IMR-90 (cell line): Measurements from ENCODE around the gene DYNC2H1. TPM values are rescaled to one million over a fixed set of nuclear protein-coding genes. Genes with fewer than 3 reads are reported as not detected.

ENCODE experiments used
- ATAC-seq: fragments of 200-7000 bp; cut with Tn5 transposase; 2 replicates; pipeline ENCODE4 v1.9.1; 2020; ENCODE audit warnings: low read depth, mild to moderate bottlenecking, moderate library complexity
- BruUV-seq: library from RNA; stranded (reverse); fragments of 400-500 nt; replicated peaks from 2 replicates; lab custom pipeline; 2021; lab: Mats Ljungman, UMichigan
- CTCF ChIA-PET: fragments of 300-600 bp; formaldehyde crosslinking; extraction: SDS; loops from one replicate; lab custom pipeline; 2021; ENCODE audit warnings: antibody characterized with exemption; lab: Yijun Ruan, JAX
- POLR2A ChIA-PET: fragments of 300-600 bp; sonication (Branson Sonifier 250); formaldehyde crosslinking; loops from one replicate; lab custom pipeline; 2022; ENCODE audit warnings: antibody characterized with exemption; ENCODE audit not compliant: unreplicated experiment; lab: Charles Lee
- DNase-seq: peaks from one replicate; pipeline ENCODE4 v3.0.0; 2013
- H2AFZ ChIP-seq: replicated peaks from 2 replicates; pipeline ENCODE3; 2013; ENCODE audit warnings: low read length, mild to moderate bottlenecking; ENCODE audit not compliant: poor library complexity
- H2AK5ac ChIP-seq: 2 replicates; pipeline ENCODE4 v1.6.1; 2013; ENCODE audit warnings: low read depth, low read length, inconsistent platforms
- H2AK9ac ChIP-seq: replicated peaks from 2 replicates; pipeline ENCODE3; 2013; ENCODE audit warnings: mild to moderate bottlenecking, low read depth, low read length, moderate library complexity; ENCODE audit not compliant: poor library complexity
- H2BK120ac ChIP-seq: 2 replicates; pipeline ENCODE4 v1.6.1; 2013; ENCODE audit warnings: low read depth, low read length, inconsistent platforms
- H2BK15ac ChIP-seq: 3 replicates; pipeline ENCODE4 v1.6.1; 2013; ENCODE audit warnings: low read depth, low read length, inconsistent platforms
- H2BK20ac ChIP-seq: 2 replicates; pipeline ENCODE4 v1.6.1; 2013; ENCODE audit warnings: low read depth, mild to moderate bottlenecking, inconsistent platforms, low read length, moderate library complexity
- H2BK5ac ChIP-seq: 2 replicates; pipeline ENCODE4 v1.6.1; 2013; ENCODE audit warnings: mild to moderate bottlenecking, low read depth, low read length, inconsistent platforms; ENCODE audit not compliant: poor library complexity, severe bottlenecking
- H3K14ac ChIP-seq: replicated peaks from 2 replicates; pipeline ENCODE4 v1.6.1; 2013; ENCODE audit warnings: low read depth, low read length, inconsistent platforms
- H3K18ac ChIP-seq: 2 replicates; pipeline ENCODE4 v1.6.1; 2013; ENCODE audit warnings: low read depth, low read length, control low read depth
- H3K23ac ChIP-seq: 2 replicates; pipeline ENCODE4 v1.6.1; 2013; ENCODE audit warnings: low read depth, low read length, inconsistent platforms
- H3K27ac ChIP-seq: 2 replicates; pipeline ENCODE4 v1.5.1; 2013; ENCODE audit warnings: mild to moderate bottlenecking, control low read depth, low read length; ENCODE audit not compliant: insufficient read depth
- H3K27me3 ChIP-seq: 2 replicates; pipeline ENCODE4 v1.6.1; 2013; ENCODE audit warnings: low read length; ENCODE audit not compliant: control insufficient read depth, insufficient read depth
- H3K36me3 ChIP-seq: 2 replicates; pipeline ENCODE4 v1.6.1; 2013; ENCODE audit warnings: low read length, mixed read lengths; ENCODE audit not compliant: control insufficient read depth, insufficient read depth
- H3K4ac ChIP-seq: 2 replicates; pipeline ENCODE4 v1.6.1; 2013; ENCODE audit warnings: low read depth, low read length, inconsistent platforms
- H3K4me1 ChIP-seq: 2 replicates; pipeline ENCODE4 v1.6.1; 2013; ENCODE audit warnings: low read length, mixed read lengths; ENCODE audit not compliant: control insufficient read depth, insufficient read depth
- H3K4me2 ChIP-seq: 2 replicates; pipeline ENCODE4 v1.6.1; 2013; ENCODE audit warnings: low read depth, mild to moderate bottlenecking, control low read depth, low read length, moderate library complexity
- H3K4me3 ChIP-seq: 2 replicates; pipeline ENCODE4 v1.5.1; 2013; ENCODE audit warnings: low read depth, mild to moderate bottlenecking, control low read depth, low read length, moderate library complexity; ENCODE audit not compliant: insufficient read depth
- H3K56ac ChIP-seq: 2 replicates; pipeline ENCODE4 v1.6.1; 2013; ENCODE audit warnings: low read length, inconsistent platforms; ENCODE audit not compliant: insufficient read depth; ENCODE audit errors: extremely low read depth
- H3K79me1 ChIP-seq, 2 experiments: 2 replicates each; pipeline ENCODE4 v1.6.1; 2013; ENCODE audit warnings: low read length in 2 of 2, inconsistent platforms in 1 of 2, low read depth in 1 of 2
- H3K9ac ChIP-seq: 2 replicates; pipeline ENCODE4 v1.6.1; 2013; ENCODE audit warnings: low read depth, low read length, control low read depth
- H3K9me1 ChIP-seq: 2 replicates; pipeline ENCODE4 v1.6.1; 2013; ENCODE audit warnings: low read length, inconsistent platforms; ENCODE audit not compliant: insufficient read depth
- H3K9me3 ChIP-seq: 2 replicates; pipeline ENCODE4 v1.6.1; 2013; ENCODE audit warnings: low read length; ENCODE audit not compliant: control insufficient read depth, insufficient read depth
- H4K20me1 ChIP-seq: 2 replicates; pipeline ENCODE4 v1.6.1; 2013; ENCODE audit warnings: low read length, inconsistent platforms; ENCODE audit not compliant: insufficient read depth
- H4K5ac ChIP-seq: 2 replicates; pipeline ENCODE4 v1.6.1; 2013; ENCODE audit warnings: mild to moderate bottlenecking, low read depth, low read length, control low read depth
- H4K8ac ChIP-seq, 2 experiments: 2 replicates each; pipeline ENCODE4 v1.6.1; 2013; ENCODE audit warnings: low read depth in 2 of 2, low read length in 2 of 2, control low read depth in 1 of 2, inconsistent platforms in 1 of 2
- H4K91ac ChIP-seq: 2 replicates; pipeline ENCODE4 v1.6.1; 2013; ENCODE audit warnings: low read depth, low read length, inconsistent platforms; ENCODE audit not compliant: insufficient read depth
- CHD1 ChIP-seq: IDR thresholded peaks from 2 replicates; pipeline ENCODE4 v1.6.1; 2012; ENCODE audit warnings: low read depth, low read length, improper control_type of control experiment
- MAFK ChIP-seq: IDR thresholded peaks from 2 replicates; pipeline ENCODE4 v1.6.1; 2012; ENCODE audit warnings: low read depth, low read length, improper control_type of control experiment
- RFX5 ChIP-seq: IDR thresholded peaks from 2 replicates; pipeline ENCODE4 v1.8.0; 2012; ENCODE audit warnings: low read depth, mild to moderate bottlenecking, low read length, moderate library complexity
- WGBS, 2 experiments: methylation state at CpG; one replicate each; pipeline versions ENCODE4 v1.1.5 to v1.1.7; 2013; ENCODE audit warnings: missing lambda C conversion rate in 2 of 2; ENCODE audit not compliant: insufficient read length in 1 of 2; ENCODE audit errors: extremely low coverage in 2 of 2; 5-methylcytosine and 5-hydroxymethylcytosine counted together
- dilution Hi-C: fragments of 300-500 bp; cut with HindIII; formaldehyde crosslinking; loops from one replicate; pipeline ENCODE4 v1.14.3; 2018; ENCODE audit warnings: low sequenced_read_pairs; ENCODE audit not compliant: unreplicated experiment
- in situ Hi-C: fragments of 300-500 bp; cut with MboI; formaldehyde crosslinking; loops from 3 replicates; pipeline ENCODE4 v1.14.3; 2019; ENCODE audit warnings: low sequenced_read_pairs, inconsistent platforms, mixed read lengths
- intact Hi-C: fragments of 100-400 bp; cut with micrococcal nuclease; formaldehyde crosslinking; loops from 2 replicates; pipeline ENCODE4 v1.10.0; 2022
- polyA plus RNA-seq, 3 experiments: library from polyadenylated mRNA; depleted of rRNA; stranded (reverse); fragments of >200 nt; gene quantifications; 2 replicates each; pipeline ENCODE4 v1.2.3, GENCODE V29; 2012; ENCODE audit warnings: low replicate concordance in 1 of 3
- total RNA-seq: library from RNA; depleted of rRNA; stranded (reverse); fragments of >200 nt; gene quantifications from 2 replicates; pipeline ENCODE4 v1.2.3, GENCODE V29; 2012

DYNC2H1 gene
- total and polyA plus RNA-seq, 2 of the 4 experiments (the other 2 are of a cell fraction), result 5.7 to 21.0 TPM

DNA sequence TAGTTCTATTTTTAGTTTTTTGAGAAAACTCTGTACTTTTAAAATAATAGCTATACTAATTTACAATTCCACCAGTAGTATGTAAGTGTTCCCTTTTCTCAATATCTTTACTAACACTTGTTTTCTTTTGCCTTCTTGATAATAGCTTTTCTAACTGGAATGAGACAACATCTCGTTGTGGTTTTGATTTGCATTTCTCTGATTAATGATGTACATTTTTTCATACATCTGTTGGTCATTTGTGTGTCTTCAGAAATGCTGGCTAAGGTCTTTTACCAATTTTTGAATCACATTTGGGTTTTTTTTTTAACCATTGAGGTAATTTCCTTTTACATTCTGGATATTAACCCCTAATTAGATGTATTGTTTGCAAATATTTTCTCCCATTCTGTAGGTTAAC lies 258.9 kb downstream of the DYNC2H1 start:
- TF ChIP-seq RFX5, result no peak
- peak; percentile 37 for TF ChIP-seq MAFK
- no peak for TF ChIP-seq CHD1
- ATAC-seq (no peak), DNase-seq (no peak)
- H3K36me3 ChIP-seq, result peaks cover 4% of the 10 kb centered on the region; the same call in 1 of the 2 replicates
- dilution Hi-C loops (no loop called here), in situ Hi-C loops (no loop called here), intact Hi-C loops (no loop called here)
- no peak overlapping the region for H2AFZ ChIP-seq
- ChIA-PET POLR2A (no interaction called here), CTCF (interaction anchor here (0.9 to 1.3 kb wide), 2 partner anchors 10 to 28 kb away, joined by 3 to 6 read pairs; no protein-coding TSS in a partner anchor)
- H3K18ac ChIP-seq, result no peak overlapping the region
- H2BK15ac ChIP-seq, result no peak overlapping the region
- peaks cover 3% of the 10 kb centered on the region for H3K4me1 ChIP-seq
- no peak overlapping the region for H2AK9ac ChIP-seq
- whole genome bisulfite sequencing, 2 experiments, result no CpG with 5 or more reads among the region's 1 CpG
- H3K9me3 ChIP-seq, result peaks cover 4% of the 10 kb centered on the region; the same call in 1 of the 2 replicates
- no TSS peak for BruUV-seq
- H2BK120ac ChIP-seq, result no peak overlapping the region
- no peaks in the 10 kb centered on the region for H3K27me3 ChIP-seq
- no peaks in the 10 kb centered on the region for H4K20me1 ChIP-seq
- H3K4ac ChIP-seq, result no peak overlapping the region
- H3K4me2 ChIP-seq, result no peak overlapping the region
- peaks cover 3% of the 10 kb centered on the region; the same call in 1 of the 2 replicates for H3K9me1 ChIP-seq
- H3K23ac ChIP-seq, result no peak overlapping the region
- H3K27ac ChIP-seq, result no peak overlapping the region
- H2BK20ac ChIP-seq, result no peak overlapping the region
- no peak overlapping the region for H3K4me3 ChIP-seq
- H2AK5ac ChIP-seq, result no peak overlapping the region
- no peak overlapping the region for H3K14ac ChIP-seq
- no peaks in the 10 kb centered on the region for H3K79me1 ChIP-seq
- no peak overlapping the region for H4K91ac ChIP-seq
- no peak overlapping the region for H4K8ac ChIP-seq
- no peak overlapping the region for H3K56ac ChIP-seq
- H4K5ac ChIP-seq, result no peak overlapping the region
- H3K9ac ChIP-seq, result no peak overlapping the region
- H2BK5ac ChIP-seq, result no peak overlapping the region
